Muscle of arm (tissue), 12 donors: ENCODE results near the gene PRKACA. TPM values are rescaled to one million over a fixed set of nuclear protein-coding genes. Genes with fewer than 3 reads are reported as not detected.
A peak's percentile ranks its signal among the peaks of the same experiment; 100 is the strongest.
"Not testable (repeated sequence)": the region's sequence is repeated elsewhere in the genome, so short reads cannot be mapped to it uniquely, and the experiment has no call there.

Source experiments
- DNase-seq: peaks from one replicate; pipeline ENCODE4 v3.0.0-alpha.2; 2013
- polyA plus RNA-seq, 12 donors: library from polyadenylated mRNA; unstranded; fragments of 120-200 nt; gene quantifications; one replicate each; pipeline ENCODE4 v1.2.1, GENCODE V29; 2013; ENCODE audit not compliant: insufficient read length in 12 of 12

Gene PRKACA
- polyA plus RNA-seq, 12 donors = 192 to 648 (median 407) TPM

GRCh38 chr19:14053032-14053431 is 64.5 kb downstream of the PRKACA start:
- DNase-seq = no peak

- DNase-seq = no peak
These were observed 65.1 kb downstream of the PRKACA start for GRCh38 chr19:14052470-14052869.

GRCh38 chr19:14051980-14052379 is 65.6 kb downstream of the PRKACA start:
- DNase-seq = no peak

- DNase-seq = not testable (repeated sequence)
These were observed 66.6 kb downstream of the PRKACA start for GRCh38 chr19:14050961-14051360.

- no peak for DNase-seq
These were observed 67.0 kb downstream of the PRKACA start for GRCh38 chr19:14050512-14050911.

DNA sequence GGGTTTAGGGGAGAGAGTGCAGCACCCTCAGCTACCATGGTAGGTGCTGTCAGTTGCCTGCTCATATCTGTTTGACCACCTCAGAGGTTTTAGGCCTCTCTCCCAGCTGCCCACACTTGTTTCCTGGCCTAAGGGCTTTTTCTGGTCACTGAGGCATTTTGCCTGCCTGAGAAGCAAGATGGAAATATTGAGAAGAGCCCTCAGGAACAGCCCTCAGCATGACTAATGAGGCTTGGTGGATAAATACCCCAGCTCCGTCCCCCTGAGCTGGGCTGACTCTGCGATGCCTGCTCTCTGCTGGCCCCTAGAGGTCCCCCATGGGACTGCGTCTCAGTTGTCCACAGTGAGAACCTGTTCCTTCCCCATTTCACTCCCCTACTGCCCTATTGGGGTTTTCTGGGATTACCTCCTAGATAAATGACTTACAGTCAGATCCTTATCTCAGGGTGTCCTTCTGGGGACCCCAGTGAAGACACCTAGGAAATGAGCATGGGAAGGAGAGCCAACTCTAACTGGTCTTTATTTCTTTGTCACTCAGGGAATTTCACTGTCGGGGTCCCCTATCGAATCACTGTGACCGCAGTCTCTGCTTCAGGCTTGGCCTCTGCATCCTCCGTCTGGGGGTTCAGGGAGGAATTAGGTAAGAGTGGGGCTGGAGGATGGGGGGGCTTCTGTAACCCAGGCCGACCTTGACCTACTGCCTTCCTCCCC is 69.0 kb downstream of the PRKACA start:
- DNase-seq = no peak

DNA sequence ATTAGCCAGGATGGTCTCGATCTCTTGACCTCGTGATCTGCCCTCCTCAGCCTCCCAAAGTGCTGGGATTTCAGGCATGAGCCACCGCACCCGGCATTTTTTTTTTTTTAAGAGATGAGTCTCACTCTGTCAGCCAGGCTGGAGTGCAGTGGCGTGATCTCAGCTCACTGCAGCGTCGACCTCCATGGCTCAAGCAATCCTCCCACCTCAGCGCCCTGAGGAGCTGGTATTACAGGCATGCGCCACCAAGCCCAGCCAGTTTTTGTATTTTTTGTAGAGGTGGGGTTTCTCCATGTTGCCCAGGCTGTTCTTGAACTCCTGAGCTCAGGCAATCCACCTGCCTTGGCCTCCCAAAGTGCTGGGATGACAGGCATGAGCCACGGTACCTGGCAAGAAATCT is 69.7 kb downstream of the PRKACA start:
- DNase-seq = not testable (repeated sequence)

- peak; percentile 74 for DNase-seq
These were observed 74.6 kb downstream of the PRKACA start for GRCh38 chr19:14042659-14043608.

Other genes starting within 250 kb of the PRKACA start
- 1 to 10 TPM in 8 of 12 donors, under 1 TPM in 2, not detected in 2; 0.72 to 2.4 (median 1.6) TPM for gene NANOS3, start 240.6 kb downstream of the PRKACA start, polyA plus RNA-seq
- 10 to 100 TPM in 1 of 12 donors, 1 to 10 TPM in 10, not detected in 1; 2.1 to 24.7 (median 3.7) TPM for gene BRME1, start 211.6 kb downstream of the PRKACA start, polyA plus RNA-seq
- gene CC2D1A, start 211.6 kb downstream of the PRKACA start, polyA plus RNA-seq = 10 to 100 TPM in 9 of 12 donors, 1 to 10 TPM in 2, not detected in 1; 7.6 to 28.3 (median 12.1) TPM
- gene PODNL1, start 179.3 kb downstream of the PRKACA start, polyA plus RNA-seq = 1 to 10 TPM in 3 of 12 donors, under 1 TPM in 7, not detected in 2; 0.27 to 1.4 (median 0.67) TPM
- gene DCAF15, start 165.3 kb downstream of the PRKACA start, polyA plus RNA-seq = 10 to 100 TPM in 11 of 12 donors, not detected in 1; 13.7 to 25.4 (median 17.0) TPM
- gene RFX1, start 111.4 kb downstream of the PRKACA start, polyA plus RNA-seq = 10 to 100 TPM in 2 of 12 donors, 1 to 10 TPM in 9, not detected in 1; 3.7 to 11.1 (median 5.2) TPM
- not detected for gene RLN3, start 89.6 kb downstream of the PRKACA start, polyA plus RNA-seq
- 1 to 10 TPM in 11 of 12 donors, not detected in 1; 2.0 to 8.2 (median 2.8) TPM for gene IL27RA, start 86.0 kb downstream of the PRKACA start, polyA plus RNA-seq
- 1 to 10 TPM in 2 of 12 donors, under 1 TPM in 8, not detected in 2; 0.35 to 2.5 (median 0.71) TPM for gene PALM3, start 55.7 kb downstream of the PRKACA start, polyA plus RNA-seq
- 1 to 10 TPM in 2 of 12 donors, under 1 TPM in 9, not detected in 1; 0.29 to 6.6 (median 0.58) TPM for gene MISP3, start 45.0 kb downstream of the PRKACA start, polyA plus RNA-seq
- gene C19orf67, start 32.0 kb downstream of the PRKACA start, polyA plus RNA-seq = under 1 TPM in 1 of 12 donors, not detected in 11; 0.13 TPM
- 10 to 100 TPM in 11 of 12 donors, not detected in 1; 24.7 to 61.1 (median 39.3) TPM for gene SAMD1, start 27.0 kb downstream of the PRKACA start, polyA plus RNA-seq
- gene ASF1B, start 18.8 kb upstream of the PRKACA start, polyA plus RNA-seq = 10 to 100 TPM in 4 of 12 donors, 1 to 10 TPM in 7, not detected in 1; 6.6 to 22.8 (median 9.8) TPM
- gene ADGRL1, start 88.4 kb upstream of the PRKACA start, polyA plus RNA-seq = 10 to 100 TPM; 13.5 to 70.1 (median 16.0) TPM